Uterus (tissue), 2 donors: ENCODE data around the gene SLC25A21.

ENCODE experiments used
- POLR2A ChIP-seq, 2 donors: fragments of 450-650 bp; IDR thresholded peaks; one replicate each; pipeline ENCODE4 v1.6.1; 2016; ENCODE audit warnings: antibody characterized with exemption in 2 of 2, mild to moderate bottlenecking in 1 of 2, moderate library complexity in 1 of 2
- TF ChIP-seq, protein P1 (sequence below), 4 experiments: fragments of 200-600 bp in 2 of 4; fragments of 450-650 bp in 2 of 4; sonication (generic) in 2 of 4; IDR thresholded peaks; one replicate each; pipeline ENCODE4 v1.5.1; 2016 to 2019; ENCODE audit warnings: antibody characterized with exemption in 4 of 4, mild to moderate bottlenecking in 2 of 4, moderate library complexity in 1 of 4

DNA sequence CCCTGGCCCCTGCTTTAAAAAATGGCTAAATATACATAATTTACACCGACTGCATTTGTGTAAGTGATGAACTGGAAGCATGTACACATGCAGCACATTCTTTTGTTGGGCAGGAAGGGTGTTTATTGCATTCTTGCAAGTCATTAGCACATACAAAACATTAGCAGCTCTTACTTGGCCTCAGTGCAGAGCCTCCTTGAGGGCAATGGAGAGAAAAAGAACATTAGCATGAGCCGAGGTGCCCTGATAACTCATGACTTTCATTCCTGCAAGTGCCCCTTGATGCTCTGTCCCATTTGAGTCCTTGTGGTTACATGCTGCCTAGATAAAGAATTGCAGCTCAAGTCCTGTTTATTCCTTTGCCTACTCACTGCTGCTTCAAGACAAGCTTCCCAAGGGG, 448.9 kb downstream of the SLC25A21 start:
- TF ChIP-seq, protein P1, sequence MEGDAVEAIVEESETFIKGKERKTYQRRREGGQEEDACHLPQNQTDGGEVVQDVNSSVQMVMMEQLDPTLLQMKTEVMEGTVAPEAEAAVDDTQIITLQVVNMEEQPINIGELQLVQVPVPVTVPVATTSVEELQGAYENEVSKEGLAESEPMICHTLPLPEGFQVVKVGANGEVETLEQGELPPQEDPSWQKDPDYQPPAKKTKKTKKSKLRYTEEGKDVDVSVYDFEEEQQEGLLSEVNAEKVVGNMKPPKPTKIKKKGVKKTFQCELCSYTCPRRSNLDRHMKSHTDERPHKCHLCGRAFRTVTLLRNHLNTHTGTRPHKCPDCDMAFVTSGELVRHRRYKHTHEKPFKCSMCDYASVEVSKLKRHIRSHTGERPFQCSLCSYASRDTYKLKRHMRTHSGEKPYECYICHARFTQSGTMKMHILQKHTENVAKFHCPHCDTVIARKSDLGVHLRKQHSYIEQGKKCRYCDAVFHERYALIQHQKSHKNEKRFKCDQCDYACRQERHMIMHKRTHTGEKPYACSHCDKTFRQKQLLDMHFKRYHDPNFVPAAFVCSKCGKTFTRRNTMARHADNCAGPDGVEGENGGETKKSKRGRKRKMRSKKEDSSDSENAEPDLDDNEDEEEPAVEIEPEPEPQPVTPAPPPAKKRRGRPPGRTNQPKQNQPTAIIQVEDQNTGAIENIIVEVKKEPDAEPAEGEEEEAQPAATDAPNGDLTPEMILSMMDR (IDR thresholded peaks at IDR 0.05): no peak
- no peak for TF ChIP-seq POLR2A (IDR thresholded peaks at IDR 0.05)
